Measurements from ENCODE around the gene KANK3.
"Not testable (repeated sequence)": the region's sequence is repeated elsewhere in the genome, so short reads cannot be mapped to it uniquely, and the experiment has no call there.

Gene KANK3

DNA sequence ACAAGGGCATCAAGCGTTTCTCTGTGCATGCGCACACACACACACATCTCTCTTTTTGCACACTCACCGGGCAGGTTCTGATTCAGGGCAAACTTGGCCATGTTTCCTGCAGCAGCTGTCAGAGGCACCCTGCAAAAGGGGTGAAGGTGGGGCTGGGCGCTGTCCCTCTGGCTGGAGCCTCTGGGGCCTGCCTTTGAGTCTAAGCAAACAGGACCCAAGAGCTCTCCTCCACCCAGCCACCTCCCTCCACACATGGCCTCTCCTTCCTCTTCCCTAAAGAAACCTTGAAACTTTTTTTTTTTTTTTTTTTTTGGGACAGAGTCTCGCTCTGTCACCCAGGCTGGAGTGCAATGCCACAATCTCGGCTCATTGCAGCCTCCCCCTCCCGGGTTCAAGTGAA is 5.3 kb downstream of the KANK3 start:
- DNase-seq (ENCODE audit: low spot score): no peak

DNA sequence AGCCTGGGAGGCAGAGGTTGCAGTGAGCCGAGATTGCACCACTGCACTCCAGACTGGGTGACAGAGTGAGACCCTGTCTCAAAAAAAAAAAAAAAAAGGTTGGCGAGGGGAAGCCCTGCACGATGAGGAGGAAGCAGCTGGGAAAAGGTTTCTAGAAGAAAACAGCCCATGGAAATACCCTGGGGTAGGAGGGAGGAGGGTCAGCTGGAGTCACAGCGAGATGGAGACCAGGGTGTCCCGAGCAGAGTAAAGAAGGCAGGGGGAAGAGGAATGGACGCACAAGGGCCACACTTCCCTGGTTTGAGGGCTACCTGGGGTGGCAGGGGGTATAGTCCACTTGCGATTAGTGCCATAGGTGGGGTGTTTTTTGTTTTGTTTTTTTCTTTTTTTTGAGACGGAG is 6.4 kb downstream of the KANK3 start:
- DNase-seq (ENCODE audit: low spot score): no peak

DNA sequence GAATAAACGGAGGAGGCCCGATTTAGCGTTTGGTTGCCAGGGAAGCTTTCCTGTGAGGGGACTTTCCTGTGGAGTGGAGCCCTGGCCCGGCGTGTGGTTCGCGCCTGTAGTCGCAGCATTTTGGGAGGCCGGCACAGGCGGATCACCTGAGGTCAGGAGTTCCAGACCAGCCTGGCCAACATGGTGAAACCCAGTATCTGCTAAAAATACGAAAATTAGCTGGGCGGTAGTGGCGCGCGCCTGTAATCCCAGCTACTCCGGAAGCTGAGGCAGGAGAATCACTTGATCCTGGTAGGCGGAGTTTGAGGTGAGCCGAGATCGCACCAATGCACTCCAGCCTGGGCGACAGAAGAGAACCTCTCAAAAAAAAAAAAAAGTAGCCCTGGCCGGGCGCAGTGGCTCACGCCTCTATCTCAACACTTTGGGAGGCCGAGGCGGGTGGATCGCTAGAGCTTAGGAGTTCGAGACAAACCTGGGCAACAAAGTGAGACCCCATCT is 6.9 kb downstream of the KANK3 start:
- no peak for DNase-seq (ENCODE audit: low spot score)

DNA sequence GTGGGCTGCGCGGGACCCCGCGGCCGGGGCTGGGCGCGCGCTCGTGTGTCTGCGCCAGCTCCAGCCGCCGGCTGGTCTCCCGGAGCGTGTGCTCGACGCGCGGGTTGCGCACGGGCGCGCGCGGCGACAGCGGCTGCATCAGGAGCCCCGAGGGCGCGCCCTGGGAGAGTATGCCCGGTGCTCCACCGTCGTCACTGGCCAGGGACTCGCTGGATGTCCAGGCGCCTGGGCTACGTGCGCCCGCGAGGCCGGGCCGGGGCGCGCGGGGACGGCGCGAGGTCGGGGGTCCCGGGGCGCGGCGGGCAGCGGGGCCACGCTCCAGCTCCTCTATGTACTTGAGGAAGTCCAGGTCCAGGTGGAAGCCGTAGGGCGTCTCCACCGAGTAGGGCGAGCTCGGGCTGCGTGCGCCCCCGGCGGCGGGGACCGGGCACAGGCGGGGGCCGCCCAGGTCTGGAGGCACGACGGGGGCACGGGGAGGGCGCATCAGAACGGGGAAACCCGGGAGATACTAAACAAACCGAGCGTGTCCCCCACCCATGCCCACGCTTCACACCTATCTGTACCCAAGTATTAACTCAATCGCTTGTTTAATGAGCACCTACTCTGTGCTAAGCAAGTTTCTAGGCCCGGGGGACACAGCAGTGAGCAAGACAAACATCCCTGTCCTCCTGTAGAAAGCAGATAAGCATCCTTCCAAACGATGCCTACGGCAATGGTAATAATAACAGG is 7.6 kb downstream of the KANK3 start:
- no peak for DNase-seq (ENCODE audit: low spot score)

DNA sequence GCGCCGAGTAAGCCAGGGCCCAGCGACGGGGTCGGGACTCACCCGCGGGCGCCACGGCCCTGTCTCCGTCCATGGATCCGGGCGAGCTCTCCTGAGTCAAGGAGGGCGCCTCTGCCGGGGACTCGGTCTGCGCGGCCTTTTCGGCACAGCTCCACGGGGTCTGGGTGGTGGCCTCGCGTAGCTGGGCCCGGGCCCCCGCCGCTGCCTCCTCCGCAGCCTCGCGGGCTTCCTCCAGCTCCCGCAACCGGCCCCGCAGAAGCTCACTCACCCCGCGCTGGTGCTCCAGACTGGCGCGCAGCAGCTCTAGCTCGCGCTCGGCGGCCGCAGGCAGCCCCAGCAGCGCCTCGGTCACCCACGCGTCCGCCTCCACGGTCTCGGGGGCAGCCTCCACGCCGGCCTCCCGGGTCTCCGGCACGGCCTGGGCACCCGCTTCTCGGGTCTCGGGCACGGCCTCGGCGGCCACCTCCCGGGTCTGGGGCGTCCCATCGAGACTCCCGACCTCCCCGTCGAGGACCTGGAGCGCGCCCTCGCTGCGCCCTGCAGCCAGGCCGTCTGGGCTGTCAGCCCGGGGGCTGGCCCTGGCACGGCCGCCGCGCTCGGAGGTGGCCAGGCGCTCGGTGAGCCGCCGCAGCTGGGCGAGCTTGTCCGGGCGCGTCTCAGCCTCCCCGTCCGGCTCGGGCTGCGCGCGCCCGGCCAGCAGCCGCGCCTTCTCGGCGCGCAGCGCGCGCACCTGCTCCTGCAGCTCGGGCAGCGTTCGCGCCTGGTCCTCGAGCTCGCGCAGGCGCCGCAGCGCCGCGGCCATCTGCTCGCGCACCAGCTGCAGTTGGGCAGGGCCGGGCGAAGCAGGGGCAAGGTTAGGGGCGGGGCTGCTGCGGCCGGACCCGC is 8.4 kb downstream of the KANK3 start:
- DNase-seq (ENCODE audit: low spot score): no peak

DNA sequence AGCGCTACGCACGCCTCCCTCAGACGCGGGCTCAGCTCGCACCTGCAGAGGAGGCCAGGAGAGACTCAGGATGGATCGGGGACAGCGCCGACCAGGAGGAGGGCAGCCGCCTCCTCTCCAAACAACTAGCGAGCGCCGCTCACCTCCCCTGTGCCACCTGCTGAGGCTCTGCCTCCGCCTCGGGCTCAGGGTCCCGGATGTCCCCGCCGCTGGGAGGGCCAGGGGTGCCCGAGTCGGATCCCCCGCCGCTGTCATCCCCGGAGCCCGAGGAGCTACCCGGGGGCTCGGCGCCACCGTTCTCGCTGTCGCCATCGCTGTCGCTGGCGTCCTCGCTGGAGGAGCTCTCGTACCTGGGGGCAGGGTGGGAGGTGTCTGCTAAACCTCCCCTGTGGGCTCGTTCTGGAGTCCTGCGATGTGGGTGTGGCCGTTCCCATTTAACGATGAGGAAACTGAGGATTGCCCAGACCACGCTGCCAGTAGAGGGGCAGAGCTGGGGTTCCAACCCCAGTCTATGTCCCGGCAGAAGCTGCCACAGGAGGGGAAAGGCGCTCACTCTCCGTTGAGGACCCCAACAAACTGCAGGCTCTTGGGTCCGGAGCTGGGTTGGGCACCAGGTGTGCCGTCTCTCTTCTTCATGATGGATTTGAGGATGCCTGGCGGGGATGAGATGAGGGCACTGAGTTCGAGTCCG is 9.2 kb downstream of the KANK3 start:
- DNase-seq (ENCODE audit: low spot score): no peak

DNA sequence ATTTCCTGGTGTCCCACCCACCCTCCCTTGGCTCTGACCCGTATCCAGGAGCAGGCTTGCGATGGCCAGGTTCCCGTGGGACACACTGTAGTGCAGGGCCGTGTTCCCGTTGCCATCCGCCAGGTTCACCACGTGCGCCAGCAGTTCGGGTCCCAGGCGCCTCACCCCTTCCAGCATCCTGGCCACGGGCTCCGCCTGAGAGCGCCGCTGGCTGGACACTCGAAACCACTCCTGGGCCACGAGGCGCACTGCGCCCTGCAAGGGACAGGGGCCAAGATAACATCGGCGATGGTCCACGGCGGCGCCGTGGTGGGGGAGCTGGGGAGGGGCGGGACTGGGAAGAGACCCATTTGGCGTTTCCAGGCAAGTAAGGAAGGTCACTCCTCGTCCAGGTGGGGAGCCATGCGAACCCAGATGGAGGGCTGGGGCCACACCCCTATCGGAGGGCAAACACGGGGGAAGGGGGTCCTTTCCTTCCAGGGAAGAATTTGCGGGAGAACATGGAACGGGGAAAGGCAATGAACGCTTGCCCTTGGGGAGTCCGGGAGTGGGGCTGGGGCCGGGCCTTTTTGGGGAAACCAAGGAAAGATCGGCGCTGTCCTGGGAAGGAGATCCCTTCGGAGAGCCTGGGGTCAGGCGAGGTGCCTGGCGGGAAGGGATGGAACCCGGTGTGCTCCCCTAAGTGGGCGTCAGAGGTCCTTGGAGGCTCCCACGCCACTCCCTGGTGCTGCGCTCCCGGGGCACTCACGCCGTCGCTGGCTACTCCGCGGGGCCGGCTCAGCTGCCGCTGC is 9.9 kb downstream of the KANK3 start:
- DNase-seq (ENCODE audit: low spot score): no peak

DNA sequence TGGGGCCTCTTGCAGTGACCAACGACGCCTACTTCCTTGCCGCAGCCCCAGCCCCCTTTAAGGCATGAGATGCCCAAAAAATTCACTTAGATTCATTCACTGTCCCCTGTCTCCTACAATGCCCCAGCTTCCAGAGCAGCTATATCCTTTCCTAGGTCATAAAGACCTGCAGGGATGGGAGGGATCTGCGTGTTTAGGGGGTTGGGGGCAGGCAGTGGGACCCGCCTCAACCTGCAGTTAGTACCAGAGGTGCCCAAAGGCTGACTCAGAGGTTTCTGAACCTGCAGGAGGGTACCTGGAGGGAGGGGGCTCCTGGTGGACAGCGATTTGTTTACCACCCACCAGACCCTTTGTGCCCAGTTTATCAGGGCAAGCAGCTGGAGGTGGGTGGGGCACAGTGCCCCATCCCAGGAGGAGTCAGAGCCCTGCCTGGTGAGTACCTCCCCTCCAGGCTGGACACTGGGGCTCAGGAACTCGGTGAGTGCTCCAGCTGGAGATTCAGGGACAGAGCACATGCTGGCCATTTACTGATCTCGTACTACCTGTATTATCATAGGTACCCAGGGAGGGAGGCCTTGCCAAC is 11.7 kb downstream of the KANK3 start:
- no peak for DNase-seq (ENCODE audit: low spot score)

DNA sequence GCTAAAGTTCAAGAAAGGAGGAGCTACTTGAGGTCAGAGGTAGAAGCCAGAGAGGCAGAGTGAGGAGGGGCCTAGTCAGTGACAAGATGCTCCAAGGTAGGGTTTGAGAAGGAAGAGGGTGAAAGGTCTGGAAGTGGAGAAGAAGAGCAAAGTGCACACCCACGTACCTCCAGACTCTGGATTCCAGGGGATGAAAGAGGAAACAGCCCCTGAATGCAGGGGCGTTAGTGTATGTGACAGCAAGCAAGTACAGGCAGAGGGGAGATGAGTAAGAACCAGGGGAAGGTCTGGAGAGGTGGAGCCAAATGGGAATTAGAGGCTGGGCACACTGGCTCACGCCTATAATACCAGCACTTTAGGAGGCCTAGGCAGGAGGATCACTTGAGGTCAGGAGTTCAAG is 13.1 kb downstream of the KANK3 start:
- no peak for DNase-seq (ENCODE audit: low spot score)

DNA sequence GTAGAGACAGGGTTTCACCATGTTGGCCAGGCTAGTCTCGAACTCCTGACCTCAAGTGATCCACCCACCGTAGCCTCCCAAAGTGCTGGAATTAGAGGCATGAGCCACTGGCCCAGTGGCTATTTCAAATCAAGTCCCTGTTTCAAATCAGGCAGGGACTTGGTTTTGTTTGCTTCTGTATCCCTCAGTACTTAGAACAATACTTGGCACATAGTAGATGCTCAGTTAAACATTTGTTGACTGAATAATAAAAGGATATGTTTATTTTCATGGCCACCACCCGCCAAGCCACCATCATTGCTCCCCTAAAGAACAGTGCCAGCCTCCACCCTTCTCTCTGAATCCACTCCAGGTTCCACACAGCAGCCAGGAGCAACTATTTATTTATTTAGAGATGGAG is 17.6 kb downstream of the KANK3 start:
- DNase-seq (ENCODE audit: low spot score): no peak

DNA sequence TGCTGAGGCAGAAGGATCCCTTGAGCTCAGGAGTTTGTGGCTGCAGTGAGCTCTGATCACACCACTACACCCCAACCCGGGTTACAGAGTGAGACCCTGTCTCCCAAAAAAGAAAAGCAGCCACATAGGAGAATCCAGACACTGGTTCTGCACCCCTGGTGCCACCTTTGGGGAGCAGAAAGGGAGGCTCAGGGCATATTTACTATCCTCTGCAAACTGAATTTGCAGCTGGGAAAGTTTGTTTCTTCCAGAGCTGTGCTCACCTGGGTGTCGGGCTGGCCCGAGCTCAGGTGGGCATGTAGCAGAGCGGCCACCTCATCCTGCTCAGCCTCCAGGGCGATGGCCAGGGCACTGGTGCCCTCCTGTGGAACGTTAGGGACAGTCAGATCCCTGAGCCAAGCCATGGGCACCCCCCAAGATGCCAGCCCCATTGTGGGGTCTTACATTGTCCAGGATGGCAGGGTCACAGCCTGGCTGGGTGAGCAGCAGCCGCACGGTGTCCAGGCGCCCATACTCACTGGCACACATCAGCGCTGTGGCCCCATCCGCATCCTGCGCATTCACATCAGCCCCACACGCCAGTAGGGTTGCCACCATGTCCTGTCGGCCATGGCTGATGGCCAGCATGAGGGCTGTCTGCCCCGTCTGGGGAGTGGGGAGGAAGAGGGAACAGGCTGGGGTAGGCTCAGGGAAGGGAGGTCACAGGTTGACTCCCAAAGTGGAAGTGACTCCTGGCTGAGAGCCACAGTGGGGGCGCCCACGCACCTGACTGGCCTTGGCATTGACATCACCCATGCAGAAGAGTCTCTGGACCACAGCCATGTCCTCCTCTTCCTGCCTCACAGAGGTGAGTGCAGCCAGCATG is 18.6 kb downstream of the KANK3 start:
- no peak for DNase-seq (ENCODE audit: low spot score)

DNA sequence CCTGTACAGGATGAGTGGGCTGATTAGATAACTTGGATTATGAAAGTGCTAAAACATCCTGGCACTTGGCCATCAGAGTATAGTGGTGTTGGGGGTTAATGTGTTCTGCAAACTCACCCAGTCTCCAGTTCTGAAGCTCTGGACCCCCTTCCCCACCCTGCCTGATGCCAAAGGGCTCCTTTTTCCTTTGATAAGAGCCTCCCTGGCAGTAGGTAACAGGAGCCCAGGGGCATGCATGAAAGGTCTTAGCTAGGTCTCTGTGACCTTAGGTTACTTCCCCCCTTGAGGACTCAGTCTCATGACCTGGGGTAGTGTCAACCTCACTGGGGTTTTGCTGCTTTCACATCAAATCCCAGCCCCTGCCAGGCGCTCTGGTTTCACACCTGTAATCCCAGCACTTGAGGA is 19.3 kb downstream of the KANK3 start:
- DNase-seq (ENCODE audit: low spot score): no peak

DNA sequence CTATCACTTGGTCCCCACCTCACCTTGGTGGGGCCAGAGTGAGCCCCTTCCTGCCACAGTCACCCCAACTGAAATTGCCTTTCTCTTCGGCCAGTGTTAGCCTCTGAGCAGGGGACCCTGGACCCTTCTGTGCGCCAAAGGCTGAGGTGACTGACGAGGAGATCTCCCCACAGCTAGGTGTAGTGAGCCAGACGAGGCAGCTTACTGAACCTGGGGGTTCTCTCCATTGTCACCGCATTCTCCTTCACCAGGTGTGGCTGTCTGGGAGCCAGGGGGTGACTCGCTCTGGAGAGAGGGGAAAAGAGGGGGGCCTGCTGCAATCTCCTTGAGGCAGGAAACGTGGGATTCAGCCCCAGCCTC is 20.4 kb downstream of the KANK3 start:
- DNase-seq (ENCODE audit: low spot score): no peak

DNA sequence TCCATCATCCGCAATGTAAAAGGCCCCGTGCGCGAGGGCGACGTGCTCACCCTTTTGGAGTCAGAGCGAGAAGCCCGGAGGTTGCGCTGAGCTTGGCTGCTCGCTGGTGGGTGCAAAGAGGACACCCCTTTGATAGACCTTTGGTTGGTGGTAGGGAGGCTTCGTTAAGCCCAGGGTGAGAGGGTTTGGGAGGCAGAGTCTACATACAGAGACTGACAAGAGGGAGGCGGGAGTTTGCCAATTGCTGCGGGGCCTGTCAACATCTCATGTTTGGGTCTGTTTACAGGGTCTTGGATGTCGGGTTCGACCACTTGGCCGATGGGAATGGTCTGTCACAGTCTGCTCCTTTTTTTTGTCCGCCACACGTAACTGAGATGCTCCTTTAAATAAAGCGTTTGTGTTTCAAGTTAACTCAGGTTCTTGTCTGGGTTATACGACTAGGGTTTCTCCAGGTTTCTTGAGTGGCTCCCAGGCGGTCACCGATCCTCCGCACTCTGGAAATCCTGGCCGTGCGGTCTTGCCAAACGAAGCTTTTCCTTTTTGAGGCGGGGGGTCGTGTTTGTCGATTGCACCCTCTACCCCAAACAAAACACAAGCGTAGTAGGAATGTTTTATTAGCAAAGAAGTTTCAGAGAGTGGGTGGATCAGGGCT is 20.9 kb downstream of the KANK3 start:
- peak; percentile 18 for DNase-seq (ENCODE audit: low spot score)

DNA sequence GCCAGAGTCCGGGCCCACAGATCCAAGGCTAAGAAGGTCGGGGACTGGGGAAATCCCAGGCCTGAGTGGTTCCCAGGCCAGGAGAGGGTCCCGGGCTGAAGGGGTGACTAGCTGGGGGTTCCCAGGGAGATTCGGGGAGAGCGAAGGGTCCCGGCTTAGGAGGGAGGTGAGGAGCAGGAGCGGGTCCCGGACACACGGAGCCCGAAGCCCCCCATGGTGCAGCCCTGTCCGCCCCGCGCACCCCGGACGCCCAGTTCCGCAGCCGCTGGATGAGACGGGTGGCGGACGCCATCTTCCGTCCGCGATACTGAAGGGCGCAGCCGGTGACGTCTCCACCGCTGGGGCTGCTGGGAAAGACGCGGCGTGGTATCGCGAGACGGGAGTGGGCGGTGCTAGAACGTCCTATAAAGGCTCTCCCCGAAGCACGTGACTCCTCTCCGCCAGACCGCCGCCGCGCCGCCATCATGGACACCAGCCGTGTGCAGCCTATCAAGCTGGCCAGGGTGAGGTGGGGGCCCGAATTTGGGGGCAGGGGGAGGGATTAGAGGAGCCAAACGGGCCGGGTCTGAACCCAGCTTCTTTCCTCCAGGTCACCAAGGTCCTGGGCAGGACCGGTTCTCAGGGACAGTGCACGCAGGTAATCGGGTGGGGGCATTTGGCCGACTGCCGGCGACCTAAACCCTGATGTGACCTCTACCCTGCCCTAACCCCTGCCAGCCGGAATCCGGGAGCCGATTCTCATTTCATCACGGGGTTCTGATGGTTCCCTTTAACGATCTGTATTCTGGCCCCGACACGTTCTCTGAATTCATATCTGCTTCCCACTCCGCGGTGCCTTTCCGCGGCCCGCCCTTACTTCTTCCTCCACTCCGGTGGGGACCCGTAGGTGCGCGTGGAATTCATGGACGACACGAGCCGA is 21.7 kb downstream of the KANK3 start, which contains the start of the genes NDUFA7 and RPS28:
Gene NDUFA7, minus strand, starts transcription at position 309 of the 919 bp plus-strand sequence. Its CDS starts 17 bp downstream, at position 292.
Gene RPS28, plus strand, starts transcription at position 430 of the 919 bp plus-strand sequence. Its CDS starts 35 bp downstream, at position 465.
- peak; percentile 97 for DNase-seq (ENCODE audit: low spot score)

DNA sequence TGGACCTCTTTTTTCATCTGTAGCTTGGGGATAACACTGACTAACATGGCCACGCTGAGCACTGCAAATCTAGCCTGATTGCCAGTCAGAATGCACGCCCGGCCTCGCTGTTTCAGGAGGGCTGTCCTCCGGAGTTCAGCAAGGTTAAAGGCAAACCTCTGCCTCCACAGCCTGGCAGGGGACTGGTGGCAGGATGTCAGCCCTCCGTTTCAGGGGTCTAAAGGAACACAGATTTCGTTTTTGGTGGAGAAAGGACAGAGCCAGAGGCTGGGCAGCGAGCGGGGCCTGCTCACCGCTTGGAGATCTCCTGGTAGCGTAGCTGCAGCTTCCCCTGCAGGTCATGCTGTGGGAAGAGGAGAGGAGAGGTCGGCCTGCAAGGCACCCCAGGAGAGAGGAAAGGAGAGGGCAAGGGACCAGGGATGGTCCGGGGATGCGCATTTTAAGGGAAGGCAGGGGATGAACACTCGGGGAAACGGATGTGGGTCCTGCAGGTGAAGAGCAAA is 22.4 kb downstream of the KANK3 start:
- peak; percentile 15 for DNase-seq (ENCODE audit: low spot score)

DNA sequence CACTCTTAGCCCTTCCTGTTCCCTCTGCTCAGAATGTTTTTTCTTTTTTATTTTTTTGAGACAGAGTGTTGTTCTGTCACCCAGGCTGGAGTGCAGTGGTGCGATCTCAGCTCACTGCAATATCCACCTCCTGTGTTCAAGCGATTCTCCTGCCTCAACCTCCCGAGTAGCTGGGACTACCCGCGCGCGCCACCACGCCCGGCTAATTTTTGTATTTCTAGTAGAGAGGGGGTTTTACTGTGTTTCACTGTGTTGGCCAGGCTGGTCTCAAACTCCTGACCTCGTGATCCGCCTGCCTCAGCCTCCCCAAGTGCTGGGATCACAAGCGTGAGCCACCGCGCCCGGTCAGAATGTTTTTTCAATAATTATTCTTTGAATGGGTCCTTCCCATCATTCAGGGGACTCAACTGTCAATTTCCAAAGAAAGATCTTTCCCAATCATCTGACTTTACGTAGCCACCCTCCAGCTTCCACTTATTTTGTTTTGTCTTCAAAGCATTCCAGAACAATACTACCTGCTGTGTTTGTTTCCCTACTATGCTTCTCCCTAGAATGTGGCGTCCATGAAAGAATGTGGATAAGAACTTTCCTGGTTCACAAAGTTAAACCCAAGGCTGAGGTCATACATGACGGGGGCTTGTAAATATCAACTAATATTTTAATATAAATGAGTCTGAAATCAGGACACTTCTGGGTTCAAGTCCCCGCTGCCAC is 23.1 kb downstream of the KANK3 start:
- DNase-seq (ENCODE audit: low spot score): no peak

DNA sequence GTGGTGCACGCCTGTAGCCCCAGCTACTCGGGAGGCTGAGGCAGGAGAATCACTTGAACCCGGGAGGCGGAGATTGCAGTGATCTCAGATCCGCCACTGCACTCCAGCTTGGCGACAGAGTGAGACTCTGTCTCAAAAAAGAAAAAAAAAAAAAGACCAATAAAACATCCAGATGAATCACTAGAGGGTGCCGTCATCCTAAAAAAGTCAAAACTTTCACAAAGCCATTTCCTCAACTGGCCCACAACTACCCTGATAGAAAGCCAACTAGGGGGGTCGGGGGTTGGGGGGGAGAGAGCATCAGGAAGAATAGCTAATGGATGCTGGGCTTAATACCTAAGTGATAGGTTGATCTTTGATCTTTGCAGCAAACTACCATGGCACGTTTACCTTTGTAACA is 24.2 kb downstream of the KANK3 start:
- DNase-seq (ENCODE audit: low spot score): not testable (repeated sequence)
